Natural killer cell treated with Interleukin-12 subunit alpha and Interleukin-12 subunit beta and Interleukin-15 and Interleukin-18, amount 100 ng/mL, for 72 hours (primary cell): ENCODE data around the gene MYH9. TPM values are rescaled to one million over a fixed set of nuclear protein-coding genes. Genes with fewer than 3 reads are reported as not detected.
"Not testable (repeated sequence)": the region's sequence is repeated elsewhere in the genome, so short reads cannot be mapped to it uniquely, and the experiment has no call there.

Experiments used
- ATAC-seq, 2 donors: fragments of 150-1000 bp; cut with Tn5 transposase in 1 of 2; sonication (Bioruptor Pico), chemical (Tn5 transposase) in 1 of 2; 2 replicates each; pipeline ENCODE4 v1.10.0; 2021
- DNase-seq: peaks from one replicate; pipeline ENCODE4 v3.0.0; 2022; ENCODE audit warnings: low spot score
- H3K27ac Mint-ChIP-seq, 2 donors: 1 replicate in 1 of 2; 2 replicates in 1 of 2; pipeline ENCODE4 v1.8.0; 2022; ENCODE audit warnings: mixed read lengths in 2 of 2, mild to moderate bottlenecking in 1 of 2, moderate library complexity in 1 of 2
- H3K27me3 Mint-ChIP-seq, 2 donors: 1 replicate in 1 of 2; 2 replicates in 1 of 2; pipeline ENCODE4 v1.8.0; 2022; ENCODE audit warnings: mixed read lengths in 2 of 2
- H3K36me3 Mint-ChIP-seq: one replicate; pipeline ENCODE4 v1.8.0; 2022; ENCODE audit warnings: mixed read lengths
- H3K4me1 Mint-ChIP-seq, 2 donors: 1 replicate in 1 of 2; 2 replicates in 1 of 2; pipeline ENCODE4 v1.8.0; 2022; ENCODE audit warnings: low read depth in 2 of 2, mixed read lengths in 2 of 2, mild to moderate bottlenecking in 1 of 2
- H3K4me3 Mint-ChIP-seq: one replicate; pipeline ENCODE4 v1.8.0; 2022; ENCODE audit warnings: mixed read lengths
- H3K9me3 Mint-ChIP-seq: 2 replicates; pipeline ENCODE4 v1.8.0; 2022; ENCODE audit warnings: mixed read lengths
- total RNA-seq, 2 donors: library from RNA; stranded (reverse); gene quantifications; one replicate each; pipeline ENCODE4 v1.2.3, GENCODE V29; 2022

MYH9 gene
- total RNA-seq, 2 donors from 2014 or later = 623 to 642 TPM

DNA sequence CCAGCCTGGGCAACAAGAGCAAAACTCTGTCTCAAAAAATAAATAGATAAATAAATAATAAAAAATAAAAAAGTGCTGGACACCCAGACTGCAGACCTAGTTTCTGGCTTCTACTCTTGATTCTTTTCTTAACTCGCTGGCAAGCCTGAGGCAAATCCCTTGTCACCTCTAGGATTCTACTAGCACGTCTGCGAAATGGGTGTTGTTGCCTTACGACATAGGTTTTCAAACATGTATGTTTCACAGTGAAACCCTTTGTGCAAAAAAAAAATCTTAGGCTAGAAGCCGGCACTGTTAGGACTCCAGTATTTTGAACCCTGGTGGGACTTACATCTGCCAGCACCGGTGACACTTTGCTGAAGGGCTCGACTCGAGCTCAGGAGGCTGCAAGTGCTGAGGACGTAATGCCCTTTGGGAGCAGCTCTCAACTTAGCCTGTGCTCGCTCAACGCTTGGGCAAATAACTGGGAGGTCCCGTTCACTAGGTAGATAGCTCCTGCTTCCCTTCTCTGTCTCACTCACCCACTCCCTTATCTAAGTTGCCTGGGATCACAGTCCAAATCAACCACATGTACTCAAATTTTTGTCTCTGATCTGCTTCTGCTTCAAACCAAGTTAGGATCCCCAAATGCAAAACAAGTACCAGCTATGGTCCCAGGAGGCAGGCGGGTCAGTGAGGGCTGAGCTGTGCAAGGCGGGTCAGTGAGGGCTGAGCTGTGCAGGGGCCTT, 34.7 kb upstream of the MYH9 start:
- Mint-ChIP-seq H3K27me3 (no peaks in the 10 kb centered on the region), H3K36me3 (no peaks in the 10 kb centered on the region), H3K4me3 (no peak overlapping the region), H3K9me3 (no peaks in the 10 kb centered on the region), H3K4me1 (peaks cover 20 to 24% of the 10 kb centered on the region in 2 donors), H3K27ac (no peak overlapping the region)
- no peak for DNase-seq
- no peak for ATAC-seq

DNA sequence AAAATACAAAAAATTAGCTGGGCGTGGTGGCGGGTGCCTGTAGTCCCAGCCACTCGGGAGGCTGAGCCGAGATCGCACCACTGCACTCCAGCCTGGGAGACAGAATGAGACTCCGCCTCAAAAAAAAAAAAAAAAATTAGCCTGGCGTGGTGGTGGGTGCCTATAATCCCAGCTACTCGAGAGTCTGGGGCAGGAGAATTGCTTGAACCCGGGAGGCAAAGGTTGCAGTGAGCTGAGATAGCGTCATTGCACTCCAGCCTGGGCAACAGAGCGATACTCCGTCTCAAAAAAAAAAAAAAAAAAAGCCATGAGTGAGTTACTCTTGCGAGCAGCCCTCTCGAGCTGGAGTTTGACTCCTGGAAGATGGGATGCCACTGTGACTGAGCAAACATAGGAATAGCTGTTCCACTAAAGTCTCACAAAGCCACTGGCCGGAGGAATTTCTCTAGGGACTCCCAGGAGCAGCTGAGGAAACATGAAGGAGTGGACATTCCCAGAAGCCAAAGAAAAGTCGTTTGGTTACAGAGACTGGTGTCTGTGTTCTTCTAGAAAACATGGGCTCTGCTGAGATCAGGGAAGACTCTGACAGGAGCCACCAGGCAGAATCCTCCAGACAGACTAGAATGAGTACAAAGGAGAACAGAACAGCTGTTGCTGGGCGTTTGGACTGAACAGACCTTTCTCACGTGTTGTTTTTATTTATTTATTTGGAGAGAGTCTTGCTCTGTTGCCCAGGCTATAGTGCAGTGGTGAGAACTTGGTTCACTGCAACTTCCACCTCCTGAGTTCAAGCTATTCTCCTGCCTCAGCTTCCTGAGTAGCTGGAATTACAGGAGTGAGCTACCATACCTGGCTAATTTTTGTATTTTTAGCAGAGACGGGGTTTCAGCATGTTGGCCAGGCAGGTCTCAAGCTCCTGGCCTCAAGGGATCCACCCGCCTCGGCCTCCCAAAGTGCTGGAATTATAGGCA, 32.4 kb upstream of the MYH9 start:
- H3K9me3 Mint-ChIP-seq = no peaks in the 10 kb centered on the region
- no peaks in the 10 kb centered on the region for H3K27me3 Mint-ChIP-seq
- peak overlapping the region in 1 of 2 donors; percentile 57 for H3K27ac Mint-ChIP-seq
- DNase-seq (no peak), ATAC-seq (no peak)
- peaks cover 16 to 19% of the 10 kb centered on the region in 2 donors for H3K4me1 Mint-ChIP-seq
- H3K36me3 Mint-ChIP-seq = no peaks in the 10 kb centered on the region
- peak overlapping the region; percentile 68 for H3K4me3 Mint-ChIP-seq

GRCh38 chr22:36419177-36419911, 31.6 kb upstream of the MYH9 start:
- Mint-ChIP-seq H3K4me1 (peaks cover 8 to 12% of the 10 kb centered on the region in 2 donors), H3K4me3 (peak overlapping the region; percentile 68), H3K36me3 (no peaks in the 10 kb centered on the region), H3K27ac (peak overlapping the region; percentile 37 to 57), H3K9me3 (no peaks in the 10 kb centered on the region), H3K27me3 (no peaks in the 10 kb centered on the region)
- DNase-seq (no peak), ATAC-seq (peak; percentile 62 to 77)

GRCh38 chr22:36417281-36417686, 29.5 kb upstream of the MYH9 start:
- Mint-ChIP-seq H3K9me3 (no peaks in the 10 kb centered on the region), H3K27ac (no peak overlapping the region), H3K36me3 (no peaks in the 10 kb centered on the region), H3K4me3 (no peak overlapping the region), H3K4me1 (peaks cover 14 to 15% of the 10 kb centered on the region in 2 donors), H3K27me3 (no peaks in the 10 kb centered on the region)
- DNase-seq (no peak), ATAC-seq (no peak)

DNA sequence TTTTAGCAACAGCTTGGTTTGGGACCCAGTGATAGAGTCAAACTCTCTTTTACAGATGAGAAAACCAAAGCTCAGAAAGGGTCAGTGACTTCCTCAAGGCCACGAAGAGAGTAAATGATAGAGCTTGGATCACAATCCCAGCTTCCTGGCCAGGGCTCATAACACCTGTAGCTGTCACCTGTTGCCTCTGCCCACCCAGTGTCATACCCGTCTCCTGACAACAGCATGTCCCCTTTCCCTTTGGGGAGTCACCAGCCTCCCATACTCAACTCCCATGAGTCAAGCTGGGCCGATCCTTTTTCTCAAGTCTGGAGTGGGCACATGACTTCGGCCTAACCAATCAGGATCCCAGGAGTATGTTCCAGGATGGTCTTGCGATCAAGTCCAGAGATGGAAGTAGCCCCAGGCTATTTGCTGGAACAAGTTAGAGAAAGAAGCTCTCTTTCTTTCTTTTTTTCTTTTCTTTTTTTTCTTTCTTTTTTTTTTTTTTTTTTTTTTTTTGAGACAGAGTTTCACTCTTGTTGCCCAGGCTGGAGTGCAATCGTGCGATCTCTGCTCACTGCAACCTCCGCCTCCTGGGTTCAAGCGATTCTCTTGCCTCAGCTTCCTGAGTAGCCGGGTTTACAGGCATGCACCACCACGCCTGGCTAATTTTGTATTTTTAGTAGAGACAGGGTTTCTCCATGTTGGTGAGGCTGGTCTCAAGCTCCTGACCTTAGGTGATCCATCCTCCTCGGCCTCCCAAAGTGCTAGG, 27.8 kb upstream of the MYH9 start:
- Mint-ChIP-seq H3K9me3 (no peaks in the 10 kb centered on the region), H3K27me3 (no peaks in the 10 kb centered on the region), H3K27ac (no peak overlapping the region), H3K4me1 (peaks cover 14 to 18% of the 10 kb centered on the region in 2 donors), H3K36me3 (no peaks in the 10 kb centered on the region), H3K4me3 (no peak overlapping the region)
- DNase-seq = no peak
- ATAC-seq = no peak

- no peak for ATAC-seq
- no peaks in the 10 kb centered on the region for H3K36me3 Mint-ChIP-seq
Observed at GRCh38 chr22:36413022-36413775, 25.4 kb upstream of the MYH9 start.

DNA sequence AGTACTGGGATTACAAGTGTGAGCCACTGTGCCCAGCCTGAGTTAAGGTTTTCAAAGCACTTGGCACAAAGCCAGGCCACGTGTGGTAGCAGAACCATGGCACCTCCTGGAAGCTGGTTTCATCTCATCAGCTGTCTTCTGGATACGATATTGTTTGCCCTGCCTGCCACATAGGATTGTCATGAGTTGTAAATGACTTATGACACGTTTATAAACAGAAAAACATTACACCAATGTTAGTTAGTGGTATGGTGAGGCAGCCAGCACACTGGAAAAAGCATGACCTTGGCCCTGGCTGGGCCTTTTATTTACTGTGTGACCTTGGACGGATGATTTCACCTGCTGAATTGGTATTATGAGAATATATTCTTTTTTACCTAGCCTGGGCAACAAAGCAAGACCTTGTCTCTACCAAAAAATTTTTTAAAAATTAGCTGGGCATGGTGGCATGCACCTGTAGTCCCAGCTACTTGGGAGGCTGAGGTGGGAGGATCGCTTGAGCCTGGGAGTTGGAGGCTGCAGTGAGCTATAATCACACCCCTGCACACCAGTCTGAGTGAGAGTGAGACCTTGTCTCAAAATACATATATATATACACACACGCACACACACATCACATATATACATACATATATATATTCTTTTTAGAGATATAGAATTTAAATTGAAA, 24.0 kb upstream of the MYH9 start:
- no peak overlapping the region for H3K27ac Mint-ChIP-seq
- DNase-seq (no peak), ATAC-seq (peak in 1 of 2 donors; percentile 43)
- no peaks in the 10 kb centered on the region for H3K27me3 Mint-ChIP-seq
- no peaks in the 10 kb centered on the region for H3K9me3 Mint-ChIP-seq
- no peak overlapping the region for H3K4me3 Mint-ChIP-seq
- H3K36me3 Mint-ChIP-seq = no peaks in the 10 kb centered on the region
- peaks cover 20 to 25% of the 10 kb centered on the region in 2 donors for H3K4me1 Mint-ChIP-seq

More at GRCh38 chr22:36413022-36413775, 25.4 kb upstream of the MYH9 start:
- no peaks in the 10 kb centered on the region for H3K27me3 Mint-ChIP-seq
- H3K4me3 Mint-ChIP-seq = no peak overlapping the region
- H3K4me1 Mint-ChIP-seq = peaks cover 21% of the 10 kb centered on the region in 2 donors
- no peak for DNase-seq
- H3K9me3 Mint-ChIP-seq = no peaks in the 10 kb centered on the region
- H3K27ac Mint-ChIP-seq = no peak overlapping the region

DNA sequence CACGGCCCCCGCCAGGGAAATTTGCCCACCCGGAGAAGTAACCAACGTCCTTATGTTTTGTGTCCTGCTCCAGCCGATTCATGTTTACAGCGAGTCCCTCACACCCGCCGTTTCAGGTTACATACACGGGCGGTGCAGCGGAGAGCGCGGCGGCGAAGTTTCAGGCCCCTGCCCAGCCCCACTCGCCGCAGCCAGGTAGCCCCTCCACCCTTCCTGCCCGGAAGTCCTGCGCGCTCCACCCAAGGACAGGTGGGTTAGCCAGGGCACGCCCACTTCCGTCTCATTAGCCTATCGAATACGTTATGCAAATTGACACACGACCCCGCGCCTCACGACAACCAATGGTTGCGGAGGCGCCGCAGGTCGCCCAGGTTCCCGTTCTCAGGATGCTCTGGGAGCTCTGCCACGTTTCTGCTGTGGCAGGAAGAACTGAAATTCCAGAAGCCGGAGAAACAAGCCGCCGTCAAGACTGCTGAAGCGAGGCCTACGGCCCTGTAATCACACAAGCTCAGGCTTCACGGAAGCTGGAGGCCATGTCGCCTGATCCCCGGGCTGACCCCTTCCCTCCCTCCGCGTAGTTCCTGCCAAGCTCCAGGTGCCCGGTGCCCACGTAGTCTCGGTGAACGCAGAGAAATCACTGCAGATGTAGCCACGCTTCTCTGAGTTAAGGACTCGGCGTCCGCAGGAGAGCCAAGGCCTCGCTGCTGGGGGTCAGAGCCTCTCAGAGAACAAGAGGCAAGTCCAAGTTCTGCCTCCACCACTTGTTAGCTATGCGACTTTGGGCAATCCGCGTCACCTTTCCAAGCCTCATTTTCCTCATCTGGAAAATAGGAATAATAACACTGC, 22.4 kb upstream of the MYH9 start:
- Mint-ChIP-seq H3K27ac (peak overlapping the region; percentile 23 to 84), H3K4me1 (peaks cover 33 to 37% of the 10 kb centered on the region in 2 donors), H3K27me3 (no peaks in the 10 kb centered on the region), H3K4me3 (peak overlapping the region; percentile 68), H3K9me3 (no peaks in the 10 kb centered on the region), H3K36me3 (no peaks in the 10 kb centered on the region)
- ATAC-seq (peak; percentile 60 to 72), DNase-seq (peak; percentile 80)

DNA sequence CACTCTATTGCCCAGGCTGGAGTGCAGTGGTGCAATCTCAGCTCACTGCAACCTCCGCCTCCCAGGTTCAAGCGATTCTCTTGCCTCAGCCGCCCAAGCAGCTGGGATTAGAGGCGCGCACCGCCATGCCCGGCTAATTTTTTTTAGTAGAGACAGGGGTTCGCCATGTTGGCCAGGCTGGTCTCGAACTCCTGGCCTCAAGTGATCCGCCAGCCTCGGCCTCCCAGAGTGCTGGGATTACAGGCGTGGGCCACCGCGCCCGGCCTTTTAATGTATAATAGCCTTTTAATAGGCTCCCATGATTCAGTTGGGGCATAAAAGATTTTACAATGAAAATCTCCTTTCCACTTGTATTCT, 21.8 kb upstream of the MYH9 start:
- not testable (repeated sequence) for H3K9me3 Mint-ChIP-seq, H3K36me3 Mint-ChIP-seq, ATAC-seq, H3K27me3 Mint-ChIP-seq, DNase-seq
- peaks cover 39 to 43% of the 10 kb centered on the region in 2 donors for H3K4me1 Mint-ChIP-seq
- peak overlapping the region; percentile 23 to 84 for H3K27ac Mint-ChIP-seq
- H3K4me3 Mint-ChIP-seq = peak overlapping the region; percentile 68

DNA sequence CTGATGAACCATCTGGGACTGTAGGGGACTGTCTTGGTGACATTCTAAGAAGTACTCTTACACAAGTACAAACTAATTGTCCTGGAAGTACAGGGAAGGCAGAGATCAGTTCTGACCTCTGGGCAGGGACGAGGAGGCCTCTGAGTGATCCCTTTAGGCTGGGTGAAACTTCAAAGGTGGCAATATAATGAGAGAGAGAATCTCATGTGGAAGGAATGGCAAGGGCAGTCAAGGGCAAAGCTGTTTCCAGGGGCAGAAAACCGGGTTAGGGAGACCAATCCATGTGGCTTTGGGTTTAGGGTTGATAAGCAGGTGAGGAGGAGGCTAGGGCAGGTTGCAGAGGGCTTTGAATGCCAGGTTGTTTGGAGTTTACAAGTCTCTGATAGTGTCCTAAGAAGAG, 21.3 kb upstream of the MYH9 start:
- Mint-ChIP-seq H3K9me3 (no peaks in the 10 kb centered on the region), H3K4me3 (peak overlapping the region; percentile 18), H3K27me3 (no peaks in the 10 kb centered on the region), H3K36me3 (no peaks in the 10 kb centered on the region), H3K27ac (peak overlapping the region; percentile 4 to 84), H3K4me1 (peaks cover 41 to 44% of the 10 kb centered on the region in 2 donors)
- ATAC-seq (no peak), DNase-seq (no peak)

- no peak for ATAC-seq
Observed at GRCh38 chr22:36406721-36407120, 19.0 kb upstream of the MYH9 start.

More at GRCh38 chr22:36406721-36407120, 19.0 kb upstream of the MYH9 start:
- peaks cover 38% of the 10 kb centered on the region in 2 donors for H3K4me1 Mint-ChIP-seq
- H3K9me3 Mint-ChIP-seq = no peaks in the 10 kb centered on the region
- peak overlapping the region; percentile 83 to 93 for H3K27ac Mint-ChIP-seq
- H3K27me3 Mint-ChIP-seq = no peaks in the 10 kb centered on the region
- peak overlapping the region; percentile 69 for H3K4me3 Mint-ChIP-seq
- no peak for DNase-seq
- no peaks in the 10 kb centered on the region for H3K36me3 Mint-ChIP-seq
